OCI-LY1 (cell line): Measurements from ENCODE around the gene KLHL36.

Experiments used
- EZH2 ChIP-seq: fragments of 200-600 bp; sonication (generic), shearing (Covaris generic); IDR thresholded peaks from 2 replicates; pipeline ENCODE4 v1.8.0; 2017; ENCODE audit warnings: borderline replicate concordance, mixed run types, mild to moderate bottlenecking, antibody characterized with exemption, low read length, moderate library complexity, mixed read lengths
- TF ChIP-seq, protein P1 (sequence below): fragments of 200-600 bp; sonication (generic), shearing (Covaris generic); IDR thresholded peaks from 2 replicates; pipeline ENCODE4 v1.5.1; 2017; ENCODE audit warnings: mild to moderate bottlenecking, antibody characterized with exemption, low read length, moderate library complexity, mixed read lengths

DNA sequence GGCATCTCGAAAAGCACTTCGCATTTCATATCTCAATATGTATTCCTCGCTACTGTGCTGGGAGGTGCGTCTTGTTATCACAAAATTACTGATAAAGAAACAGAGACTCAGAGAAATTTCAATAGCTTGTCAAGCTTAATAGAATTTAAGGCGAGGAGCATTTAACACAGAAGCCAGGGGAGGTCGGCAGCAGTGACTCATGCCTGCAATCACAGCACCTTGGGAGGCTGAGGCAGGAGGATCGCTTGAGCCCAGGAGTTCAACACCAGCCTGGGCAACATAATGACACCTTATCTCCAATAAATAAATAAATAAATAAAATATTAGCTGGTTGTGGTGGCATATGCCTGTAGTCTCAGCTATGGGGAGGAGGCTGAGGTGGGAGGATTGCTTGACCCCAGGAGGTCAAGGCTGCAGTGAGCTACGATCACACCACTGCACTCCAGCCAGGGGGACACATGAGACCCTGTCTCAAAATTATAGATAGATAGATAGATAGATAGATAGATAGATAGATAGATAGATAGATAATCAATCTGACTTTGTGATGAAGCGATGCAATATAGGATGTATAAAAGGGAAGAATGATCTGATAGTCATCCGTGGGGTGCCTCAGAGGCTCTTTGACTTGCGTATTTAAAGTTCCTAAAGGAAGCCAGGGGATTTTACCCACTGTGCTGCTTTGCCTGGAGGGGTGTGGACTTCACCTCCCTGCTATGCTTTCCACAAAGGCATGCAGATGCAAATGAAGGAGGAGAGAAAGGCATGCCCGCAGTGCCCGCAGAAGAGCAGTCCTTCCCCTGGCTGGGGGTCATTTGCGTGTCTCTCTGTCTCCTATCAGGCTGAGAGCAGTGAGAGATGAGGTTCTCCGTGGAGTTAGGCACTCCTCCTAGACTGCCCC lies 35.6 kb downstream of the KLHL36 start:
- TF ChIP-seq, protein P1, sequence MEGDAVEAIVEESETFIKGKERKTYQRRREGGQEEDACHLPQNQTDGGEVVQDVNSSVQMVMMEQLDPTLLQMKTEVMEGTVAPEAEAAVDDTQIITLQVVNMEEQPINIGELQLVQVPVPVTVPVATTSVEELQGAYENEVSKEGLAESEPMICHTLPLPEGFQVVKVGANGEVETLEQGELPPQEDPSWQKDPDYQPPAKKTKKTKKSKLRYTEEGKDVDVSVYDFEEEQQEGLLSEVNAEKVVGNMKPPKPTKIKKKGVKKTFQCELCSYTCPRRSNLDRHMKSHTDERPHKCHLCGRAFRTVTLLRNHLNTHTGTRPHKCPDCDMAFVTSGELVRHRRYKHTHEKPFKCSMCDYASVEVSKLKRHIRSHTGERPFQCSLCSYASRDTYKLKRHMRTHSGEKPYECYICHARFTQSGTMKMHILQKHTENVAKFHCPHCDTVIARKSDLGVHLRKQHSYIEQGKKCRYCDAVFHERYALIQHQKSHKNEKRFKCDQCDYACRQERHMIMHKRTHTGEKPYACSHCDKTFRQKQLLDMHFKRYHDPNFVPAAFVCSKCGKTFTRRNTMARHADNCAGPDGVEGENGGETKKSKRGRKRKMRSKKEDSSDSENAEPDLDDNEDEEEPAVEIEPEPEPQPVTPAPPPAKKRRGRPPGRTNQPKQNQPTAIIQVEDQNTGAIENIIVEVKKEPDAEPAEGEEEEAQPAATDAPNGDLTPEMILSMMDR, result no peak
- no peak for TF ChIP-seq EZH2
